SU-DHL-6 (cell line): ENCODE measurements around the gene DOCK10.

ENCODE experiments used
- EZH2phosphoT487 ChIP-seq: fragments of 200-600 bp; sonication (generic), shearing (Covaris generic); conservative IDR thresholded peaks from 2 replicates; pipeline ENCODE4 v1.6.1; 2018; ENCODE audit warnings: mild to moderate bottlenecking, antibody characterized with exemption, low read length, moderate library complexity, mixed read lengths
- TF ChIP-seq, protein P1 (sequence below): fragments of 200-600 bp; sonication (generic); IDR thresholded peaks from one replicate; pipeline ENCODE4 v1.5.1; 2017; ENCODE audit warnings: antibody characterized with exemption, mild to moderate bottlenecking, low read length, moderate library complexity; ENCODE audit not compliant: insufficient read depth, poor library complexity, severe bottlenecking

DNA sequence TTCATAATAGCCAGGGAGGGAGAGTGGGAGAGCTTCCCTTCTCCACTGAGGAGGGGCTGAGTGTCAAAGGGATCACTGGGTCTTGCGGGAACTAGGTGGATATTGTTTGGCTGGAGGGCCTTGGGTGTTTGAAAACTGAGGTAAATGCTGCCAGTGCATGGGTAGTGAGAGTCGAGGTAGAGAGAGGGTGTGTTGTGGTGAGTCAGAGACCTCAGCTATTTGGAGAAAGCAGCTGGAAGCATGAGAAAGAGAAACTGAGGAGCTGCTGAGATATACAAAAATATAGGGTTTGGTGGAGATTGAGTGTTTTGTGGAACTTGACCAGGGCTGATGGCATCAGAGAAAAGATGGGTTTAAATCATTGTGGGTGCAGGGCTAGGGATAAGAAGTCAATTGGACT is 199.1 kb downstream of the DOCK10 start:
- TF ChIP-seq, protein P1, sequence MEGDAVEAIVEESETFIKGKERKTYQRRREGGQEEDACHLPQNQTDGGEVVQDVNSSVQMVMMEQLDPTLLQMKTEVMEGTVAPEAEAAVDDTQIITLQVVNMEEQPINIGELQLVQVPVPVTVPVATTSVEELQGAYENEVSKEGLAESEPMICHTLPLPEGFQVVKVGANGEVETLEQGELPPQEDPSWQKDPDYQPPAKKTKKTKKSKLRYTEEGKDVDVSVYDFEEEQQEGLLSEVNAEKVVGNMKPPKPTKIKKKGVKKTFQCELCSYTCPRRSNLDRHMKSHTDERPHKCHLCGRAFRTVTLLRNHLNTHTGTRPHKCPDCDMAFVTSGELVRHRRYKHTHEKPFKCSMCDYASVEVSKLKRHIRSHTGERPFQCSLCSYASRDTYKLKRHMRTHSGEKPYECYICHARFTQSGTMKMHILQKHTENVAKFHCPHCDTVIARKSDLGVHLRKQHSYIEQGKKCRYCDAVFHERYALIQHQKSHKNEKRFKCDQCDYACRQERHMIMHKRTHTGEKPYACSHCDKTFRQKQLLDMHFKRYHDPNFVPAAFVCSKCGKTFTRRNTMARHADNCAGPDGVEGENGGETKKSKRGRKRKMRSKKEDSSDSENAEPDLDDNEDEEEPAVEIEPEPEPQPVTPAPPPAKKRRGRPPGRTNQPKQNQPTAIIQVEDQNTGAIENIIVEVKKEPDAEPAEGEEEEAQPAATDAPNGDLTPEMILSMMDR, result no peak
- TF ChIP-seq EZH2phosphoT487, result no peak
